ENCODE results near the gene CELF2. TPM values are rescaled to one million over a fixed set of nuclear protein-coding genes. Genes with fewer than 3 reads are reported as not detected.

The CELF2 gene
- total RNA-seq, 2 donors from 2014 or later: 63.2 to 69.4 TPM

DNA sequence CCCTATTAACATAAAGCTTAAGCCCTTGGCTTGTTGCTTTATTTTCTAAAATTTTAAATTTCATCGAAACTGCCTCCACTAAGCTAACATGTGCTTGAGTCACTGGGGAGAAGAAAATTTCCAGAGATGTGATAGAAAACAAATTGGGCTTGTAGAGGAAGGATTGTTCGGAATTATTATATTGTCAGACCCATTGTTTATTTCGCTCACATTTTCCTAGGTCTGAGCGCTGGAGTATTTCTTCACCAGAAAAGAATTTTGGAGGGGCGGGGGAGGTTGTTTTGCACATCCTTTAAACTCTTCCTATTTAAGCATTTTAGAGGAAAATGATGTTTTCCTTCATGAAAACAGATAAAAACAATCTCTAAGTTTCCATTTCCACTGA is 29.1 kb downstream of the CELF2 start:
- no peak for DNase-seq (ENCODE audit: low spot score)
- Histone ChIP-seq H3K4me1 (peaks cover 0 to 84% of the 10 kb centered on the region in 2 donors), H3K4me3 (peak overlapping the region in 1 of 2 donors; percentile 7), H3K36me3 (no peaks in the 10 kb centered on the region), H3K9me3 (no peaks in the 10 kb centered on the region), H3K27ac (peak overlapping the region; percentile 77 to 87), H3K27me3 (no peaks in the 10 kb centered on the region)
- TF ChIP-seq, protein P1, sequence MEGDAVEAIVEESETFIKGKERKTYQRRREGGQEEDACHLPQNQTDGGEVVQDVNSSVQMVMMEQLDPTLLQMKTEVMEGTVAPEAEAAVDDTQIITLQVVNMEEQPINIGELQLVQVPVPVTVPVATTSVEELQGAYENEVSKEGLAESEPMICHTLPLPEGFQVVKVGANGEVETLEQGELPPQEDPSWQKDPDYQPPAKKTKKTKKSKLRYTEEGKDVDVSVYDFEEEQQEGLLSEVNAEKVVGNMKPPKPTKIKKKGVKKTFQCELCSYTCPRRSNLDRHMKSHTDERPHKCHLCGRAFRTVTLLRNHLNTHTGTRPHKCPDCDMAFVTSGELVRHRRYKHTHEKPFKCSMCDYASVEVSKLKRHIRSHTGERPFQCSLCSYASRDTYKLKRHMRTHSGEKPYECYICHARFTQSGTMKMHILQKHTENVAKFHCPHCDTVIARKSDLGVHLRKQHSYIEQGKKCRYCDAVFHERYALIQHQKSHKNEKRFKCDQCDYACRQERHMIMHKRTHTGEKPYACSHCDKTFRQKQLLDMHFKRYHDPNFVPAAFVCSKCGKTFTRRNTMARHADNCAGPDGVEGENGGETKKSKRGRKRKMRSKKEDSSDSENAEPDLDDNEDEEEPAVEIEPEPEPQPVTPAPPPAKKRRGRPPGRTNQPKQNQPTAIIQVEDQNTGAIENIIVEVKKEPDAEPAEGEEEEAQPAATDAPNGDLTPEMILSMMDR (IDR thresholded peaks at IDR 0.05): no peak

DNA sequence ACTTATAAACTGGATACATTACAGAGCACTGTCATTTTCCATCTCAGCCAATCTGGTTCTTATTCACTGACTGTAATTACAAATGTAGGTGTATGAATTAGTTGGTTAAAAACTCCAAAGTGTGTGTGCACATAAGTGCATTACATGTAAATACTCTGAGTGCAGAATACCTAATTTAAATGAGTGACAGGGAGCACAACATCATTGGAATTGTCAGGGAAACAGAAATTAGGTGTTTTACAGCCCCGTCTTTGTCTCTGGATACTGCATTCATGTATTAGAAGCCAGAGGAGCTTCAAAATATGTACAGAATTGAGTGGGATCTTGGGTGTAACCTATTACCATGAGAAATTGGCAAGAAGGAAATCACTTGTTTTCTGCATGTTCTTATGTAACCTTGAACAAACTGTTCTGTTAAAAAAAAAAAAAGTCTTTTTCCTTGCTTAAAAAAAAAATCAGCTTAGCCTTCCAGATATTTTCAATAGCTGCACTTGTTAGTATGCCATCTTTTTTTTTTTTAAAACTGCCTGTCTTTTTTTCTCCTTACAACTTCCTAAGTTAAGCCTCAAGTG is 31.1 kb downstream of the CELF2 start:
- TF ChIP-seq, protein P1 (IDR thresholded peaks at IDR 0.05): no peak
- Histone ChIP-seq H3K4me3 (no peak overlapping the region), H3K27ac (peak overlapping the region; percentile 77 to 87), H3K27me3 (no peaks in the 10 kb centered on the region), H3K36me3 (no peaks in the 10 kb centered on the region), H3K4me1 (peaks cover 0 to 71% of the 10 kb centered on the region in 2 donors), H3K9me3 (no peaks in the 10 kb centered on the region)
- DNase-seq (ENCODE audit: low spot score): no peak

DNA sequence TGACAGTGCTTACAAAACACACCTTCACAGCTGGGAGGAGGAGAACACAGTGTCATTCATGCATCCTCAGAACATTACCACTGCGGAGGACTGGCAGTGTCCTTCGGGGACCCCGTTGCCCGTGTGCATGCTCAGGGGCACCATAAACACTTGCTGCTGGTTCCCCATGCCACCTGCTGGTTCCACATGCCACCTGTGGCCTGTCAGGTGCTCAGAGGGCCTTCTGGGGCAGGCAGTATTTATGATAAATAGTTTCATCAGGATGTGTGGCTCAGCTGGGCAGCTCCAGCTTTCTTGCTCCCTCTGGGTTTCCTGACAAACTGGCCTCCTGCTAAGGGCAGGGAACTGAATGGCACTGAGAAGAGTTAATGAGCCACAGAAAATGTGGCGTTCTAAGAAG is 32.1 kb downstream of the CELF2 start:
- Histone ChIP-seq H3K4me1 (peaks cover 0 to 68% of the 10 kb centered on the region in 2 donors), H3K9me3 (no peaks in the 10 kb centered on the region), H3K4me3 (no peak overlapping the region), H3K27me3 (no peaks in the 10 kb centered on the region), H3K36me3 (peaks cover 3% of the 10 kb centered on the region), H3K27ac (peak overlapping the region; percentile 77 to 87)
- no peak for DNase-seq (ENCODE audit: low spot score)
- TF ChIP-seq, protein P1 (IDR thresholded peaks at IDR 0.05): no peak

DNA sequence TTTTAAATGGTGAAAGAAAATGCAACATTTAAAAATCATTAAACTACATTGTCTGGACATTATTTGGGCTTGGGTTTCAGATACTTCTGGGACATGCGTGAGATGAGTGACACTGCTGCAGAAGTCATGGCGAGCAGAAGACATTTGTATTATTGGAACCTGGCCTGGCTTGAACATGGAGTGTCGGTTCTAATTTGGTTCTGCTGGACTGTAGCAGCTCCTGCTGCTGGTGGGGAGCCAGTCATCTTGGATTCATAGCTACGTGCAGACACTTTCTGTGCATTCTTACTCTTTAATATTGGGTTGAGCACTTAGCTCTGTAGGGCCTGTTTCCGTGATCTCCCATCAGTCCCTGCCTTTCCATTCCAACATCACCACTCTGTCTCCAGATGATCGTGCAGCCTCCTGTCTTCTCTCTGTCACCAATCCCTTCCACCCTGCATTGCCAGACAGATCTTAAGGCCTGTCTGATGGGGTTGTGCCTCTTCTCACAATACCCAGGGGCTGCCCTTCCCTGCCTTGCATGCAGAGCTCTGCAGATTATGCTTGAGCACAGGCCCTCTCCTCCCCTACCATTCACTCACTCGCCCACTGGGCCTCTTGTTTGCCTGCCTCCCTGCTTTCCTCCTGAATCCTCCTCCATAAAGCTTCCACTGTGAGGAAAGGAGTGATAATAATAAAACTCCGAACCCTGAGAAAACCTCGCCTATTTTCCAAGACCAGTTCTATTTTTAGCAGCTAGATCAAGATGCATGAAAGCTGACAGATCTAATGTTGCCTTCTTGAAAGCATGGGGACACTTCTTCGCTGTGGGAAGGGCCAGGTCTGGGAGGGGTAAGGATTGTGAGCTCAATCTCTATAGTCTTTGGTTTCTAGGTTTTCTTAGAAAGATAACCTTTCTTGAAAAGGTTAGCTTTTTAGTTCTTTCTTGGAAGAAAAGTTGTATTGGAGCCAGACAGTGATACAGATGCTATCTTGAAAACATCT is 32.9 kb downstream of the CELF2 start:
- peak overlapping the region; percentile 77 to 87 for H3K27ac ChIP-seq
- DNase-seq (ENCODE audit: low spot score): no peak
- peaks cover 6% of the 10 kb centered on the region for H3K36me3 ChIP-seq
- H3K4me3 ChIP-seq: no peak overlapping the region
- H3K27me3 ChIP-seq: no peaks in the 10 kb centered on the region
- peaks cover 0 to 60% of the 10 kb centered on the region in 2 donors for H3K4me1 ChIP-seq
- TF ChIP-seq, protein P1 (IDR thresholded peaks at IDR 0.05): no peak
- no peaks in the 10 kb centered on the region for H3K9me3 ChIP-seq

- Histone ChIP-seq H3K27me3 (no peaks in the 10 kb centered on the region), H3K27ac (peak overlapping the region; percentile 32 to 42), H3K9me3 (no peaks in the 10 kb centered on the region), H3K36me3 (peaks cover 6% of the 10 kb centered on the region), H3K4me1 (peaks cover 0 to 27% of the 10 kb centered on the region in 2 donors), H3K4me3 (no peak overlapping the region)
- no peak for DNase-seq (ENCODE audit: low spot score)
- TF ChIP-seq, protein P1 (IDR thresholded peaks at IDR 0.05): no peak
These were observed 39.3 kb downstream of the CELF2 start for GRCh38 chr10:11057018-11057417.
